ENCODE data around the gene SEMA4B. TPM values are rescaled to one million over a fixed set of nuclear protein-coding genes. Genes with fewer than 3 reads are reported as not detected.

The SEMA4B gene
- polyA plus RNA-seq, 1 donor (not counting 4 experiments of a cell fraction or from before 2014, with no cell fraction given): 58.7 TPM

DNA sequence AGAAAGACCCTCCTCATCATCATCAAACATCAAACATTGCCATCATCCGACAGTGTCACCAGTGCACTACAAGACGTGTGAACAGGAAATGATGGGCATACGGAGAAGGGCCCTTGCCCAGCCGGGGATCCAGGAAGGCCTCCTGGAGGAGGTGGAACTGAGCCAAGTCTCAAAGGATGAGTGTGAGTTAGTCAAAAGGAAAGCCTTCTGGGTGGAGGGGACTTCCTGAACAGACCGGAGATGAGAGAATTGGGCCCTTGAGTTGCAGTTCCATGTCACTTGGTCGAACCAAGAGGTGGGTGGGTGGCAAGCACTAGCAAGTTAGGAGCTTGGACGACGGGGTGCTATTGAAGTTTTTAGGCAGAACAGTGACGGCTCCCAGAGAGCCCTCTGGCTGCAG is 8.5 kb downstream of the SEMA4B start:
- no peak overlapping the region for H3K9ac ChIP-seq (ENCODE audit: control insufficient read depth, extremely low read depth, insufficient read depth, low read length)
- no peaks in the 10 kb centered on the region for H3K9me1 ChIP-seq (ENCODE audit: control insufficient read depth, extremely low read depth, insufficient read depth, low read length)
- TF ChIP-seq CTCF (optimal IDR thresholded peaks at IDR 0.05 in 1 of 3, IDR thresholded peaks at IDR 0.05 in 1 of 3, conservative IDR thresholded peaks at IDR 0.05 in 1 of 3; ENCODE audit: extremely low read depth in 1 of 3, insufficient read depth in 2 of 3, low read length in 3 of 3): no peak
- TF ChIP-seq EZH2 (IDR thresholded peaks at IDR 0.05; ENCODE audit: low read length): no peak
- H4K20me1 ChIP-seq (ENCODE audit: control insufficient read depth, extremely low read depth, insufficient read depth, low read length): no peaks in the 10 kb centered on the region
- no peaks in the 10 kb centered on the region for H3K27me3 ChIP-seq (ENCODE audit: control insufficient read depth, extremely low read depth, insufficient read depth, low read length)
- H3K4me2 ChIP-seq (ENCODE audit: control insufficient read depth, extremely low read depth, insufficient read depth, low read depth, low read length): no peak overlapping the region
- peak overlapping the region; percentile 98 for H3K27ac ChIP-seq (ENCODE audit: control insufficient read depth, insufficient read depth, low read length)
- H3K4me1 ChIP-seq (ENCODE audit: control insufficient read depth, extremely low read depth, insufficient read depth, low read length): peaks cover 72% of the 10 kb centered on the region
- no peak for DNase-seq (ENCODE audit: low read depth, low spot score)
- dilution Hi-C loops (cut with MboI; ENCODE audit: extremely low pct_ligation_motif_present, low sequenced_read_pairs): no loop called here
- H3K79me2 ChIP-seq (ENCODE audit: control insufficient read depth, insufficient read depth, low read length): peaks cover 76% of the 10 kb centered on the region
- H3K4me3 ChIP-seq (ENCODE audit: control insufficient read depth in 2 of 3, extremely low read depth in 1 of 3, insufficient read depth in 2 of 3, low read depth in 1 of 3, low read length in 3 of 3): no peak overlapping the region
- H3K36me3 ChIP-seq (ENCODE audit: control insufficient read depth in 2 of 2, extremely low read depth in 1 of 2, insufficient read depth in 2 of 2, low read length in 2 of 2): peaks cover 16 to 58% of the 10 kb centered on the region in 2 experiments
- H3K9me3 ChIP-seq (ENCODE audit: control insufficient read depth, low read depth, low read length): no peaks in the 10 kb centered on the region
- FAIRE-seq: no peak
- no peak overlapping the region for H2AFZ ChIP-seq (ENCODE audit: control insufficient read depth, low read length)

DNA sequence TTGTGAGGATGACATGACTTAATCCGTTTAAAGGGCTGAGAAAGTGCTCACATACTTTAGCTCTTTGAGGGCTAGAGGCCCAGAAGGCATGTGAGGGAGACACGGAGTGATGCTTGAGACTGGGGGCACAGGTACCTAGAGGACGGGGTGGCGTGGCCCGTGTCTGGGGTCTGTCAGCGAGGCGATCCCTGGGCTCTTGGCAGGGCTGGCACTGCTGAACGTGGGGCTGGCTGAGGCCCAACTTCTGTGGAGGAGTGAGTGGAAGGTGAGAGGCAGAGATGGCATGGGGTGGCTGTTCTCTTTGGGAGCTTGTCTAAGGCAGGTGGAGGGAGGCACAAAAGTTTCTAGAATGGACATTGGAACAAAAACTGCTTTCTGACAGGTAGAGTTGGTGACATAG is 9.5 kb downstream of the SEMA4B start:
- Histone ChIP-seq H3K36me3 (ENCODE audit: control insufficient read depth in 2 of 2, extremely low read depth in 1 of 2, insufficient read depth in 2 of 2, low read length in 2 of 2) (peaks cover 13 to 60% of the 10 kb centered on the region in 2 experiments), H3K4me2 (ENCODE audit: control insufficient read depth, extremely low read depth, insufficient read depth, low read depth, low read length) (peak overlapping the region; percentile 91), H4K20me1 (ENCODE audit: control insufficient read depth, extremely low read depth, insufficient read depth, low read length) (no peaks in the 10 kb centered on the region), H2AFZ (ENCODE audit: control insufficient read depth, low read length) (no peak overlapping the region), H3K9me1 (ENCODE audit: control insufficient read depth, extremely low read depth, insufficient read depth, low read length) (no peaks in the 10 kb centered on the region), H3K9ac (ENCODE audit: control insufficient read depth, extremely low read depth, insufficient read depth, low read length) (peak overlapping the region; percentile 88), H3K4me1 (ENCODE audit: control insufficient read depth, extremely low read depth, insufficient read depth, low read length) (peaks cover 68% of the 10 kb centered on the region), H3K9me3 (ENCODE audit: control insufficient read depth, low read depth, low read length) (no peaks in the 10 kb centered on the region), H3K27ac (ENCODE audit: control insufficient read depth, insufficient read depth, low read length) (peak overlapping the region; percentile 98), H3K4me3 (ENCODE audit: control insufficient read depth in 2 of 3, extremely low read depth in 1 of 3, insufficient read depth in 2 of 3, low read depth in 1 of 3, low read length in 3 of 3) (no peak overlapping the region), H3K27me3 (ENCODE audit: control insufficient read depth, extremely low read depth, insufficient read depth, low read length) (no peaks in the 10 kb centered on the region), H3K79me2 (ENCODE audit: control insufficient read depth, insufficient read depth, low read length) (peaks cover 76% of the 10 kb centered on the region)
- FAIRE-seq (no peak), DNase-seq (ENCODE audit: low read depth, low spot score) (no peak)
- dilution Hi-C loops (cut with MboI; ENCODE audit: extremely low pct_ligation_motif_present, low sequenced_read_pairs): no loop called here
- no peak for TF ChIP-seq CTCF (optimal IDR thresholded peaks at IDR 0.05 in 1 of 3, IDR thresholded peaks at IDR 0.05 in 1 of 3, conservative IDR thresholded peaks at IDR 0.05 in 1 of 3; ENCODE audit: extremely low read depth in 1 of 3, insufficient read depth in 2 of 3, low read length in 3 of 3)
- no peak for TF ChIP-seq EZH2 (IDR thresholded peaks at IDR 0.05; ENCODE audit: low read length)

Data from keratinocyte (primary cell).